CMK (cell line): Measurements from ENCODE around the gene TEX29.
A peak's percentile ranks its signal among the peaks of the same experiment; 100 is the strongest.

Experiments
- DNase-seq: peaks from one replicate; pipeline ENCODE4 v3.0.0-alpha.2; 2010; ENCODE audit warnings: low read depth

Gene TEX29

GRCh38 chr13:111370570-111371535, 50.4 kb downstream of the TEX29 start:
- DNase-seq = no peak

- DNase-seq = no peak
These were observed 51.3 kb downstream of the TEX29 start for GRCh38 chr13:111371720-111372119.

GRCh38 chr13:111372651-111373425, 52.4 kb downstream of the TEX29 start:
- no peak for DNase-seq

- DNase-seq = no peak
These were observed 53.0 kb downstream of the TEX29 start for GRCh38 chr13:111373486-111373885.

- DNase-seq = no peak
These were observed 60.0 kb downstream of the TEX29 start for GRCh38 chr13:111380431-111380830.

- DNase-seq = no peak
These were observed 62.0 kb downstream of the TEX29 start for GRCh38 chr13:111382411-111382810.

GRCh38 chr13:111382877-111383276, 62.4 kb downstream of the TEX29 start:
- DNase-seq = no peak

- no peak for DNase-seq
These were observed 63.4 kb downstream of the TEX29 start for GRCh38 chr13:111383591-111384440.

GRCh38 chr13:111384441-111385182, 64.2 kb downstream of the TEX29 start:
- DNase-seq = peak; percentile 91

- no peak for DNase-seq
These were observed 64.9 kb downstream of the TEX29 start for GRCh38 chr13:111385183-111385857.

GRCh38 chr13:111387026-111387871, 66.8 kb downstream of the TEX29 start:
- no peak for DNase-seq

- no peak for DNase-seq
These were observed 67.6 kb downstream of the TEX29 start for GRCh38 chr13:111387945-111388600.

GRCh38 chr13:111388851-111389500, 68.5 kb downstream of the TEX29 start:
- no peak for DNase-seq

- DNase-seq = no peak
These were observed 69.4 kb downstream of the TEX29 start for GRCh38 chr13:111389621-111390521.

GRCh38 chr13:111390522-111391270, 70.3 kb downstream of the TEX29 start:
- DNase-seq = no peak

- DNase-seq = no peak
These were observed 72.0 kb downstream of the TEX29 start for GRCh38 chr13:111392486-111392885.

- DNase-seq = no peak
These were observed 72.9 kb downstream of the TEX29 start for GRCh38 chr13:111393221-111393790.
